Measurements from ENCODE around the gene TRIM52. TPM values are rescaled to one million over a fixed set of nuclear protein-coding genes. Genes with fewer than 3 reads are reported as not detected.

Gene TRIM52
- total and polyA plus RNA-seq, 9 of the 15 experiments (the other 6 are each of a cell fraction or from before 2014, with no cell fraction given), result 3.3 to 21.9 (median 13.5) TPM

- TF ChIP-seq, protein P1, sequence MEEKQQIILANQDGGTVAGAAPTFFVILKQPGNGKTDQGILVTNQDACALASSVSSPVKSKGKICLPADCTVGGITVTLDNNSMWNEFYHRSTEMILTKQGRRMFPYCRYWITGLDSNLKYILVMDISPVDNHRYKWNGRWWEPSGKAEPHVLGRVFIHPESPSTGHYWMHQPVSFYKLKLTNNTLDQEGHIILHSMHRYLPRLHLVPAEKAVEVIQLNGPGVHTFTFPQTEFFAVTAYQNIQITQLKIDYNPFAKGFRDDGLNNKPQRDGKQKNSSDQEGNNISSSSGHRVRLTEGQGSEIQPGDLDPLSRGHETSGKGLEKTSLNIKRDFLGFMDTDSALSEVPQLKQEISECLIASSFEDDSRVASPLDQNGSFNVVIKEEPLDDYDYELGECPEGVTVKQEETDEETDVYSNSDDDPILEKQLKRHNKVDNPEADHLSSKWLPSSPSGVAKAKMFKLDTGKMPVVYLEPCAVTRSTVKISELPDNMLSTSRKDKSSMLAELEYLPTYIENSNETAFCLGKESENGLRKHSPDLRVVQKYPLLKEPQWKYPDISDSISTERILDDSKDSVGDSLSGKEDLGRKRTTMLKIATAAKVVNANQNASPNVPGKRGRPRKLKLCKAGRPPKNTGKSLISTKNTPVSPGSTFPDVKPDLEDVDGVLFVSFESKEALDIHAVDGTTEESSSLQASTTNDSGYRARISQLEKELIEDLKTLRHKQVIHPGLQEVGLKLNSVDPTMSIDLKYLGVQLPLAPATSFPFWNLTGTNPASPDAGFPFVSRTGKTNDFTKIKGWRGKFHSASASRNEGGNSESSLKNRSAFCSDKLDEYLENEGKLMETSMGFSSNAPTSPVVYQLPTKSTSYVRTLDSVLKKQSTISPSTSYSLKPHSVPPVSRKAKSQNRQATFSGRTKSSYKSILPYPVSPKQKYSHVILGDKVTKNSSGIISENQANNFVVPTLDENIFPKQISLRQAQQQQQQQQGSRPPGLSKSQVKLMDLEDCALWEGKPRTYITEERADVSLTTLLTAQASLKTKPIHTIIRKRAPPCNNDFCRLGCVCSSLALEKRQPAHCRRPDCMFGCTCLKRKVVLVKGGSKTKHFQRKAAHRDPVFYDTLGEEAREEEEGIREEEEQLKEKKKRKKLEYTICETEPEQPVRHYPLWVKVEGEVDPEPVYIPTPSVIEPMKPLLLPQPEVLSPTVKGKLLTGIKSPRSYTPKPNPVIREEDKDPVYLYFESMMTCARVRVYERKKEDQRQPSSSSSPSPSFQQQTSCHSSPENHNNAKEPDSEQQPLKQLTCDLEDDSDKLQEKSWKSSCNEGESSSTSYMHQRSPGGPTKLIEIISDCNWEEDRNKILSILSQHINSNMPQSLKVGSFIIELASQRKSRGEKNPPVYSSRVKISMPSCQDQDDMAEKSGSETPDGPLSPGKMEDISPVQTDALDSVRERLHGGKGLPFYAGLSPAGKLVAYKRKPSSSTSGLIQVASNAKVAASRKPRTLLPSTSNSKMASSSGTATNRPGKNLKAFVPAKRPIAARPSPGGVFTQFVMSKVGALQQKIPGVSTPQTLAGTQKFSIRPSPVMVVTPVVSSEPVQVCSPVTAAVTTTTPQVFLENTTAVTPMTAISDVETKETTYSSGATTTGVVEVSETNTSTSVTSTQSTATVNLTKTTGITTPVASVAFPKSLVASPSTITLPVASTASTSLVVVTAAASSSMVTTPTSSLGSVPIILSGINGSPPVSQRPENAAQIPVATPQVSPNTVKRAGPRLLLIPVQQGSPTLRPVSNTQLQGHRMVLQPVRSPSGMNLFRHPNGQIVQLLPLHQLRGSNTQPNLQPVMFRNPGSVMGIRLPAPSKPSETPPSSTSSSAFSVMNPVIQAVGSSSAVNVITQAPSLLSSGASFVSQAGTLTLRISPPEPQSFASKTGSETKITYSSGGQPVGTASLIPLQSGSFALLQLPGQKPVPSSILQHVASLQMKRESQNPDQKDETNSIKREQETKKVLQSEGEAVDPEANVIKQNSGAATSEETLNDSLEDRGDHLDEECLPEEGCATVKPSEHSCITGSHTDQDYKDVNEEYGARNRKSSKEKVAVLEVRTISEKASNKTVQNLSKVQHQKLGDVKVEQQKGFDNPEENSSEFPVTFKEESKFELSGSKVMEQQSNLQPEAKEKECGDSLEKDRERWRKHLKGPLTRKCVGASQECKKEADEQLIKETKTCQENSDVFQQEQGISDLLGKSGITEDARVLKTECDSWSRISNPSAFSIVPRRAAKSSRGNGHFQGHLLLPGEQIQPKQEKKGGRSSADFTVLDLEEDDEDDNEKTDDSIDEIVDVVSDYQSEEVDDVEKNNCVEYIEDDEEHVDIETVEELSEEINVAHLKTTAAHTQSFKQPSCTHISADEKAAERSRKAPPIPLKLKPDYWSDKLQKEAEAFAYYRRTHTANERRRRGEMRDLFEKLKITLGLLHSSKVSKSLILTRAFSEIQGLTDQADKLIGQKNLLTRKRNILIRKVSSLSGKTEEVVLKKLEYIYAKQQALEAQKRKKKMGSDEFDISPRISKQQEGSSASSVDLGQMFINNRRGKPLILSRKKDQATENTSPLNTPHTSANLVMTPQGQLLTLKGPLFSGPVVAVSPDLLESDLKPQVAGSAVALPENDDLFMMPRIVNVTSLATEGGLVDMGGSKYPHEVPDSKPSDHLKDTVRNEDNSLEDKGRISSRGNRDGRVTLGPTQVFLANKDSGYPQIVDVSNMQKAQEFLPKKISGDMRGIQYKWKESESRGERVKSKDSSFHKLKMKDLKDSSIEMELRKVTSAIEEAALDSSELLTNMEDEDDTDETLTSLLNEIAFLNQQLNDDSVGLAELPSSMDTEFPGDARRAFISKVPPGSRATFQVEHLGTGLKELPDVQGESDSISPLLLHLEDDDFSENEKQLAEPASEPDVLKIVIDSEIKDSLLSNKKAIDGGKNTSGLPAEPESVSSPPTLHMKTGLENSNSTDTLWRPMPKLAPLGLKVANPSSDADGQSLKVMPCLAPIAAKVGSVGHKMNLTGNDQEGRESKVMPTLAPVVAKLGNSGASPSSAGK (IDR thresholded peaks at IDR 0.05), result no peak; the same call in 1 of the 2 replicates
- TF ChIP-seq SIN3A (IDR thresholded peaks at IDR 0.05; ENCODE audit: borderline replicate concordance in 2 of 2, control insufficient read depth in 1 of 2, low read depth in 2 of 2, low read length in 2 of 2), result no peak
- TF ChIP-seq MAZ (CRISPR knock-in tag; conservative IDR thresholded peaks at IDR 0.05 in 1 of 2, IDR thresholded peaks at IDR 0.05 in 1 of 2), result peak in 1 of 2 experiments; percentile 34; a peak in 1 of 4 replicates
- no peak for TF ChIP-seq CBX3 (IDR thresholded peaks at IDR 0.05; ENCODE audit: borderline replicate concordance in 1 of 2, low read length in 2 of 2)
- 0 out of 2 replicates have a peak, but pooled peaks have one; percentile 56 for TF ChIP-seq E2F5 (CRISPR knock-in tag; IDR thresholded peaks at IDR 0.05)
- no peak for TF ChIP-seq FOXM1 (IDR thresholded peaks at IDR 0.05; ENCODE audit: low read depth)
- no peak for TF ChIP-seq FOXM1 (CRISPR knock-in tag; IDR thresholded peaks at IDR 0.05; ENCODE audit: low read depth)
- TF ChIP-seq MEF2A (IDR thresholded peaks at IDR 0.05; ENCODE audit: control insufficient read depth, low read depth, low read length), result no peak
Measured at GRCh38 chr5:181245427-181246275, 15.3 kb downstream of the TRIM52 start (continued).
